Measurements from ENCODE around the gene RASL12.
"Not testable (repeated sequence)": the region's sequence is repeated elsewhere in the genome, so short reads cannot be mapped to it uniquely, and the experiment has no call there.

RASL12 gene

DNA sequence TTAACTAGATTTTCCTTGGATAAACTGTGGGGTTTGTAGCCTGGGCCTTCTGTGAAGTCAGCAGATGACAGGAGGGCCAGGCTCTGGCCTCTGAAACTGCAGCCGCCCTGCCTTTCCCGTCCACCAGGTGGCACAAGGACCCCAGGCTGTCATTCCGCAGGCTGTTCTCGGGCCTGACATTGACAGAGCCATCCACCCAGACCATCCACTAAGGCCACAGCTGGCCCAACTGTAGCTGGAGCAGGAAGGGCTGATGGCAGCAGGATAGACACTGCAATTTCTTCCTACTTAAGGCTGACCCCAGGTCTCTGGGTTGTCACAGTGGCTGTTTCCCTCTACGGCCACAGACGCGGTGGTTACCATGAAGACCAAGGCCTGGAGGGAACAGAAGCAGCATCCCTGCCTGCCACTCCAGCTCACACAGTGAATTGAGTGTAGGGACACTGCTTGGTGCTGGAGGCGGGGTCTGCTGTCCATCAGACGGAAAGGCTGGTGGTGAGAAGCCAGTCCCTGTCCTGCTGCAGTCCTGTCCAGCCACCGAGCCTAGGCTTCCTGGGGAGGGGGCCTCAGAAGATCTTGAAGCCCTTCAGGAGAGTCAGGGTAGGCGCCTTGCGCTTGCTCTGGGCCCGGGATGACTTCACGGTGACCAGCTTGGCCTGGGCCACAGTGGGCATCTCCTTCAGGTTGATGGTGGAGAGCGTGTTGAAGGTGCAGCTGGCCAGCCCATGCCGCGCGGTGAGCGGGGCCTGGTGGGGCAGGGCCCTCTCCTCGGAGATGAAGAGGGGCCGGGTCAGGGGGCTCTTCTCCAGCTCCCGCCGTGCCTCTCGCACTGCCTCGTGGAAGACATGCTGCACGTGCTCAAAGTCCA is 13.2 kb downstream of the RASL12 start:
- DNase-seq, result peak; percentile 54

- DNase-seq, result no peak
Observed at GRCh38 chr15:65052956-65053355, 14.8 kb downstream of the RASL12 start.

- no peak for DNase-seq
Observed at GRCh38 chr15:65051266-65051665, 16.5 kb downstream of the RASL12 start.

- no peak for DNase-seq
Observed at GRCh38 chr15:65050270-65050669, 17.5 kb downstream of the RASL12 start.

DNA sequence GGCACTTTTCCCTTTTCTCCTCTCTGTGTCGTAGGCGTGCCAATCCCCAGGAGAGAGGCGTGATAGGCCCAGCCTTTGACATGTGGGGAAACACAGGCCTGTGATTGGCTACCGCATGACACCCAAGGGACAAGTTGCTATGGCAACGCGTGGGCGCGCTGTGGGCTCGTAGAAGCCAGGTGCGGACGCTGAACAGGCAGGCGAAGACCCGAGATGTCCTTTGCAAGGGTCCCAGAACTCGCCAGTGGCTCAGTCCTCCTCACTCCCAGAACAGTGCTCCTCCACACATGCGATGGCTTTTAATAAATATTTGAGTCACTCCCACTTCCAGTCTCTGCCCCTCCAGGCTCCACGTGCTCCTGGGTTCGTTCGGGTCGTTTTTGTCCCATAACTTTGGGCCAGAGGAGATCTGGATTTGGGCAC is 18.4 kb downstream of the RASL12 start:
- DNase-seq, result peak; percentile 85

GRCh38 chr15:65048241-65048640 is 19.6 kb downstream of the RASL12 start:
- DNase-seq, result no peak

GRCh38 chr15:65044724-65045481 is 22.9 kb downstream of the RASL12 start, which contains the start of gene SLC51B:
Gene SLC51B (plus strand): TSS chr15:65045387. CDS start chr15:65050005, 4,618 bp downstream.
- no peak for DNase-seq

GRCh38 chr15:65044218-65044617 is 23.6 kb downstream of the RASL12 start:
- not testable (repeated sequence) for DNase-seq

GRCh38 chr15:65042776-65043327 is 24.9 kb downstream of the RASL12 start:
- no peak for DNase-seq

DNA sequence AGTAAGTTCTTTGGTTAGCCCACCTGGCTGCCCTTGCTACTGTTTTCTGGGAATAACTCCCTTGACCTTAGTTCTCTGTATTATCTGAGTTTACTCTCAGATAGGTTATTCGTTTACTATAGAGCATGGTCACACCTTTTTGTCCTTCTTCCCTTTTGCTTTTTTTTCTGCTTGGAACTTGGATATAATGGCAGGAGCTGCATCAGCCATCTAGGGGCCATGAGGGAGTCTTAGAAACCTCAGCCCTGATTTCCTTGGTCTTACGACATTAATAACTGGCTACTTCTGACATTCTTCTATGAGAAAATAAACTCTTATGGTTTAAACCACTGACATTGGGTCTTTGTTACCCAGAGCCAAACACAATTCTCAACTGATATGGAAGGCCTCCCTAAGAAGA is 26.0 kb downstream of the RASL12 start:
- no peak for DNase-seq

DNA sequence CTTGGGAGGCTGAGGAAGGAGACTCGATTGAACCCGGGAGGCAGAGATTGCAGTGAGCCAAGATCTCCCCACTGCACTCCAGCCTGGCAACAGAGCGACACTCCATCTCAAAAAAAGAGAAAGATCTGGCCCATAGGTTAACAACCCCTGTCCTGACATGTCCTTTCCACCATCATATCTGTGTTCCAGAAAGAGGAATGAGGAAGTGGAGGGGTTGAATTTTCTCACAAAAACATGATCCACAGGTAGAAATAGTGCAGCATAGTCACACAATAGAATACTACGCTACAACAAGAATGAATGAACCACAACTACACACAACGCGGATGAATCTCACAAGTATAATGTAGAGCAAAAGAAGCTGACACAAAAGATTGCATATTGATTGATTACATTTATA is 27.3 kb downstream of the RASL12 start:
- DNase-seq, result no peak

DNA sequence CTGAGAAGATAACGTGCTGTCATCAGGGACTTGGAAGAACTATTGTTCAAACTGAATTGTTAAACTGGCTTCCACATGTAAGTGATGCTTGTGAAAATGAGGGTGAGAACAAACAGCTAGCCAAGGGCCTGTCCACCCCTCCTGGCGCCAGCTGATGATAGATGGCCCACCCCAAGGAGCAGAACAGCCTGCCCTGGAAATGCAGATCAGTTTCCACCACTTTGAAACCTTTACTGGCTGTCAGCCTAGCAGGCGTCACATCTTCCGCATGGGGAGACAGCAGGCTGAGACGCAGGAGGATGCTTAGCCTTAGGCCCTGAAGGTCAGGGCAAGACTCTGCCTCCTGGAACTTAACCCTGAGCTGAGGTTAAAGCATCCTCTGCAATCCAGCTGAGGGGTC is 29.0 kb downstream of the RASL12 start:
- no peak for DNase-seq

- no peak for DNase-seq
Observed at GRCh38 chr15:65038428-65038827, 29.4 kb downstream of the RASL12 start.

GRCh38 chr15:65037309-65037708 is 30.5 kb downstream of the RASL12 start:
- no peak for DNase-seq

DNA sequence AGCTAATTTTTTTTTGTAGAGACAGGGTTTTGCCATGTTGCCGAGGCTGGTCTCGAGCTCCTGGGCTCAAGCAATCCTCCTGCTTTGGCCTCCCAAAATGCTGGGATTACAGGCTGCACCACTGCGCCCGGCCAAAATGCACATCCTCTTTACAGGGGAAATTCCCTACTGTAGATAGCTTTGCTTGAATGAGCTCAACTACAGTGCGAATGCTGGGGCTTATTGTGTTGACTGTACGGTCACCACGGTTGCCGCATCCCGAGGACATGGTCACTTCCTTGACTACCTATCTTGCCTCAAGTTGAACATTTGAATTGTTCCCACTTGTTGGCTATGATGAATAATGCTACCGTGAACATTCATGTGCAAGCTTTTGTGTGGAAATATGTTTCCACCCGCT is 33.1 kb downstream of the RASL12 start:
- DNase-seq, result no peak

DNA sequence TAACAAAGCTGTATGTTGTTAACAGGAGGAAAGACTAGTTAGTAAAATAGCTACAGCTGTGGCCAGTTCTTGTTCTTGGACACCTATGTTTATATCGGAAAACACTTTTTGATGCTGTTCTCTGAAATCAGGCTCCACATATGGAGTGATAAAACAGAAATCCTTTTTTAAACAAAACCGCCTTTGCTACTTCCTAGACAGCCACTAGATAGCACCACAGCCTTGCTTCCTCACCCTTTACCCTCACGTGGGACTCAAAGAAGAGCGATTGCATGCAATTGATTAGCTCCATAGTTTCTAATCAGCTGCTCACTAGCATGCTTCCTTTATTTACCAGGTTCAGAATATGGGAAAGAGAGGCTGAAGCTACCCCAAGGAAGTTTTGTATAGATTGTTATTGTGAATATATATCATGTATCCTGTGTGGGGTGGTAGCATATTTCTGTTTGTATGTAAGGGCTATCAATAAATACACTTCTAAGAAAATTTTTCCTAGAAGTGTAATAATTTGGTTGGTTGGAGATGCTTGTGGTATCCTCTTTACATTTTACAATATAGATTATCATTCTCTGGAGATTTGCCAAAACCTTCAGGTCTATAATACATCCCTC is 34.0 kb downstream of the RASL12 start:
- DNase-seq, result no peak

DNA sequence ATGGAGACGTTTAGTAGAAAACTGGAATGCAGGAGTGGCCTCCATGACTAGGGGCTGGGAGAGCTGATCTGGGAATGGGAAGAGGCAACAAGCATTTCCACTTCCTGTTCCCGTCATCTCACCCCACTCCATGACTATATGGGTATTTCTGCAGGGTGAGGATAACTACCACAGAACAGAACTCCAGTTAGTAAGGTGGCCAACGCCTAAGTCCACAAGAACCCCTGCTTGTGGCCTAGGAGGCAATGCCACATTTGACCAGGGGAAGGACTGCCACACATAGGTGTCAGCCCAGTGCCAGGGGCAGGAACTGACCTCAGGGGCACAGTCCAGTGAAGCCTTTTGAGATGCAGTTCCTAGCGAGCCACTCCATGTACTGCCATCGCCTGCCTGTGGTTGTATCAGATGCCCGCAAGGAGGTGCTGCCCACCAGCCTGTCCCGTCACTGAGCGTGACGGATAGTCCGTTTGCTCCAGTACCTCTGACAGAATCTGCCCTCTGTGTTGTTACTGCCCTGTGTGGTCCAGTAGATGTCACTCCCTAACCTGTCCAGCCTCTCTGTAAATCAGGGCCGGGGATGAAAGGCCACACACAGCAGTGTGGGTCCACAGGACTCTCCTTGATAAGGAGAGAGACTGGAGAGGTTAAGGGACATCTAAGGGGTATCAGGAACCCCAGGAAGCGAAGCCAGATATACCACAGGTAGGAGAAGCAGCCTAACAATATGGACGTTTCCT is 34.8 kb downstream of the RASL12 start:
- DNase-seq, result no peak

DNA sequence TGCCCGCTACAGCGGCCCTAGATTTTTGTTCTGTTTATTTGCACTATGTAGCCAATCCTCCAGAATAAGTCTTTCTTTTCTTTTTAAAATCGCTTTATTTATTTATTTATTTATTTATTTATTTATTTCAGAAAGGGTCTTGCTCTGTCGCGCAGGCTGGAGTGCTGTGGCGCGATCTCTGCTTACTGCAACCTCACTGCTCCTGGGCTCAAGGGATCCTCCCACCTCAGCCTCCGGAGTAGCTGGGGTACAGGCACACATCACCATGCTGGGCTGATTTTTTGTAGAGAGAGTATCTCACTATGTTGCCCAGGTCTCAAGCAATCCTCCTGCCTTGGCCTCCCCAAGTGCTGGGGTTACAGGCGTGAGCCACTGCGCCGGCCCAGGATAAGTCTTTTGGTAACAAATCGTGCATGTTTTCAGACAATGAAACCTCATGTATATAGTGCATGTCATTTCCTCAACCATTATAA is 38.0 kb downstream of the RASL12 start:
- DNase-seq, result no peak

DNA sequence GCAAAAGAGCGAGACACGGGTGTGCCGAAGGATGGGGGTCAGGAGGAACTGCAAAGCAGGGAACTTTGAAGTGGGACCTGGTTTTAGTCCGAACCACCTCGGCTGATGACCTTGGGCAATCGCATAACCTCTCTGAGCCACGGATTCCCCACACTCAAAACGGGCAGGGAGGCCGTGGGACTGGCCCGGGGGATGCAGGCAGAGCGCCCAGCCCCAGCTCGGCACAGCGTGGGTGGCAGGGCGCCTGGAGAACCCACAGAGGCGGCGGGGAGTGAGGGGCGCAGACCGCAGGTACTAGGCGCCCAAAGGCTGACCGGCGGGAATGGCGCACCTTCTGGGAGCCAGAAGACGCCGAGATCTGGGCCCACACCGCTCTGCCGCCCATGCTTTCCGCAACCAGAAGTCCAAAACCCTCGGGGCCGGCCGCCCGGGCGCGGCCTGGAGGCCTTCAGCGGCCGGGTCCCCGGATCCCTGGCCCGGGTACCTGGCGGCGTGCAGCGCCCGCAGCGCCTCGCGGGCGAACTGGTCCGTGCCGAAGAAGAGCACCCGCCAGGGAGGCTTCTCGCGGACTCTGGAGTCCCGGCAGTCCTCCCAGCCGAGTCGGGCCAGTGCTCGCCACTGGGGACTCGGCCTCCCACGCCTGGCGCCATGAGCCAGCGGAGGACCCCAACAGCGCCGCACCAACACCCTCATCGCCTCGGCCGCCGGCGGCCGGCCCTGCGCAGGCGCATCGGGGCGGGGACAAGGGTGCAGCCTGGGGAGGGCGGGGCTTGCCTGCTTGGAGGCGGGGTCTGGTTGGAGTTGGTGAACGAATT is 38.7 kb downstream of the RASL12 start, which contains the start of gene MTFMT:
Gene MTFMT, minus strand, starts transcription at position 719 of the 815 bp plus-strand sequence. Its CDS starts 26 bp downstream, at position 693.
- DNase-seq, result peak; percentile 95

DNA sequence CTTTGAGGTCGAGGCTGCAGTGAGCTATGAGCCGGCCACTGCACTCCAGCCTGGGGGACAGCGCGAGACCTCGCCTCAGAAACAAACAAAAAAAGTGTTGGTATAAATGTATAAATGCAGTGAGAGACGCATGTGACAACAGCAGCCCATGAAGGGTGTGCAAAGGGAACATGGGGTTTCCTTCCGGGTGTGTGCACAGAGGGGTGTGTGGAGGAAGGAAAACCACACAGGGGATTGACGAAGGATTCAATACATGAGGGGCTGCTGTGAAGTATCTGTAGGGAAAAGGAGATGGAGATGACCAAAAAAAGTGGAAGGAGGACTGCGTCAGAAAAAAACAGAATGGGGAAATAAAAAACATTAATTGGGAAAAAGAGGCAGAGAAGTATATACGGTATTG is 39.5 kb downstream of the RASL12 start:
- no peak for DNase-seq

- no peak for DNase-seq
Observed at GRCh38 chr15:65027593-65027992, 40.2 kb downstream of the RASL12 start.
